ENCODE data around the gene ALCAM.
A peak's percentile ranks its signal among the peaks of the same experiment; 100 is the strongest.

The ALCAM gene

GRCh38 chr3:105366326-105367062 is at the start of gene ALCAM:
Gene ALCAM, plus strand, starts transcription at chr3:105366909.
- DNase-seq, result peak; percentile 80

GRCh38 chr3:105317841-105318240 is 48.9 kb upstream of the ALCAM start:
- no peak for DNase-seq

GRCh38 chr3:105322570-105323273 is 44.0 kb upstream of the ALCAM start:
- DNase-seq, result no peak

- no peak for DNase-seq
Observed at GRCh38 chr3:105323274-105323599, 43.5 kb upstream of the ALCAM start.

- DNase-seq, result no peak
Observed at GRCh38 chr3:105324951-105325350, 41.8 kb upstream of the ALCAM start.

- DNase-seq, result no peak
Observed at GRCh38 chr3:105327662-105328337, 38.9 kb upstream of the ALCAM start.

GRCh38 chr3:105328338-105328730 is 38.4 kb upstream of the ALCAM start:
- no peak for DNase-seq

GRCh38 chr3:105332961-105333360 is 33.7 kb upstream of the ALCAM start:
- DNase-seq, result no peak

- no peak for DNase-seq
Observed at GRCh38 chr3:105334138-105334882, 32.4 kb upstream of the ALCAM start.

GRCh38 chr3:105339946-105340345 is 26.8 kb upstream of the ALCAM start:
- DNase-seq, result no peak

GRCh38 chr3:105343991-105344390 is 22.7 kb upstream of the ALCAM start:
- no peak for DNase-seq

- no peak for DNase-seq
Observed at GRCh38 chr3:105345156-105345555, 21.6 kb upstream of the ALCAM start.

- no peak for DNase-seq
Observed at GRCh38 chr3:105347625-105348302, 18.9 kb upstream of the ALCAM start.

- no peak for DNase-seq
Observed at GRCh38 chr3:105348307-105348706, 18.4 kb upstream of the ALCAM start.

- DNase-seq, result no peak
Observed at GRCh38 chr3:105349684-105350387, 16.9 kb upstream of the ALCAM start.

GRCh38 chr3:105351821-105352220 is 14.9 kb upstream of the ALCAM start:
- no peak for DNase-seq

GRCh38 chr3:105352976-105353375 is 13.7 kb upstream of the ALCAM start:
- no peak for DNase-seq

GRCh38 chr3:105353485-105354161 is 13.1 kb upstream of the ALCAM start:
- no peak for DNase-seq

- no peak for DNase-seq
Observed at GRCh38 chr3:105354429-105354828, 12.3 kb upstream of the ALCAM start.

GRCh38 chr3:105355408-105356061 is 11.2 kb upstream of the ALCAM start:
- DNase-seq, result no peak

- DNase-seq, result no peak
Observed at GRCh38 chr3:105356396-105356795, 10.3 kb upstream of the ALCAM start.

Measured in NCI-H2107 (cell line).